CD4-positive, alpha-beta T cell treated with Interleukin-10 for 1 hour (primary cell): Measurements from ENCODE around the gene ZBTB43.
"Not testable (repeated sequence)": the region's sequence is repeated elsewhere in the genome, so short reads cannot be mapped to it uniquely, and the experiment has no call there.

Source experiments
- DNase-seq: peaks from one replicate; pipeline ENCODE4 v3.0.0-alpha.2; 2020

The ZBTB43 gene

GRCh38 chr9:126804696-126805553 is at the start of gene ZBTB43:
Gene ZBTB43 (plus strand): TSS chr9:126805040. CDS start chr9:126832510, 27,470 bp downstream.
- DNase-seq, result peak; percentile 98

GRCh38 chr9:126755317-126755875 is 49.4 kb upstream of the ZBTB43 start:
- DNase-seq, result no peak

GRCh38 chr9:126756238-126756637 is 48.6 kb upstream of the ZBTB43 start:
- DNase-seq, result no peak

- DNase-seq, result no peak
Measured at GRCh38 chr9:126756876-126757415, 47.9 kb upstream of the ZBTB43 start.

- no peak for DNase-seq
Measured at GRCh38 chr9:126758916-126759585, 45.8 kb upstream of the ZBTB43 start.

GRCh38 chr9:126761274-126761673 is 43.6 kb upstream of the ZBTB43 start:
- DNase-seq, result no peak

GRCh38 chr9:126763130-126763764 is 41.6 kb upstream of the ZBTB43 start:
- no peak for DNase-seq

- DNase-seq, result no peak
Measured at GRCh38 chr9:126773004-126773607, 31.7 kb upstream of the ZBTB43 start.

GRCh38 chr9:126775926-126776325 is 28.9 kb upstream of the ZBTB43 start:
- no peak for DNase-seq

- no peak for DNase-seq
Measured at GRCh38 chr9:126777733-126778132, 27.1 kb upstream of the ZBTB43 start.

- DNase-seq, result no peak
Measured at GRCh38 chr9:126778141-126778540, 26.7 kb upstream of the ZBTB43 start.

- not testable (repeated sequence) for DNase-seq
Measured at GRCh38 chr9:126778696-126779095, 26.1 kb upstream of the ZBTB43 start.

GRCh38 chr9:126781186-126782052 is 23.4 kb upstream of the ZBTB43 start:
- DNase-seq, result peak; percentile 85

- DNase-seq, result no peak
Measured at GRCh38 chr9:126782053-126782388, 22.8 kb upstream of the ZBTB43 start.

- DNase-seq, result no peak
Measured at GRCh38 chr9:126783949-126784348, 20.9 kb upstream of the ZBTB43 start.

GRCh38 chr9:126784401-126784800 is 20.4 kb upstream of the ZBTB43 start:
- no peak for DNase-seq

GRCh38 chr9:126784841-126785240 is 20.0 kb upstream of the ZBTB43 start:
- not testable (repeated sequence) for DNase-seq

GRCh38 chr9:126788046-126788445 is 16.8 kb upstream of the ZBTB43 start:
- no peak for DNase-seq

GRCh38 chr9:126788634-126789349 is 16.0 kb upstream of the ZBTB43 start:
- no peak for DNase-seq

GRCh38 chr9:126790561-126790960 is 14.3 kb upstream of the ZBTB43 start:
- DNase-seq, result no peak
